ENCODE data around the gene FAM124A.

DNA sequence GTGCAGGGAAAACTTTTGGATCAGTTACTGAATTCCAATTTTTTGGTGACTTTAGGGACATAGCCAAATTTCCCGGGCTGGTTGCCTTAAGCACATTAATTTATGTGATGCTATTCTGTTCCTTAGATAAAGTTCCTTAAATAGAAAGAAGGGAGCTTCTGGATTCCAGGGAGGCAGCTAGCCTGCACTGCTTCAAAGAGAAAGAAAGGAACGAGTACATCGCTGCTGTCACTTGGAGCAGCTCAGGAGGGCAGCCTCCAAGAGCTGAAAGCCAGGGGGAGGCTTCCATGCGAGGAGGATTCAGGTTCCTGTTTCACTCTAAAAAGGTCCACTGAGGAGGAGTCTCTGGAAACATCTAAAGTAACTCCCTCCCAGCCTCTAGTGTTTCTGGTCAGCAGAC is 55.7 kb downstream of the FAM124A start:
- TF ChIP-seq, protein P1, sequence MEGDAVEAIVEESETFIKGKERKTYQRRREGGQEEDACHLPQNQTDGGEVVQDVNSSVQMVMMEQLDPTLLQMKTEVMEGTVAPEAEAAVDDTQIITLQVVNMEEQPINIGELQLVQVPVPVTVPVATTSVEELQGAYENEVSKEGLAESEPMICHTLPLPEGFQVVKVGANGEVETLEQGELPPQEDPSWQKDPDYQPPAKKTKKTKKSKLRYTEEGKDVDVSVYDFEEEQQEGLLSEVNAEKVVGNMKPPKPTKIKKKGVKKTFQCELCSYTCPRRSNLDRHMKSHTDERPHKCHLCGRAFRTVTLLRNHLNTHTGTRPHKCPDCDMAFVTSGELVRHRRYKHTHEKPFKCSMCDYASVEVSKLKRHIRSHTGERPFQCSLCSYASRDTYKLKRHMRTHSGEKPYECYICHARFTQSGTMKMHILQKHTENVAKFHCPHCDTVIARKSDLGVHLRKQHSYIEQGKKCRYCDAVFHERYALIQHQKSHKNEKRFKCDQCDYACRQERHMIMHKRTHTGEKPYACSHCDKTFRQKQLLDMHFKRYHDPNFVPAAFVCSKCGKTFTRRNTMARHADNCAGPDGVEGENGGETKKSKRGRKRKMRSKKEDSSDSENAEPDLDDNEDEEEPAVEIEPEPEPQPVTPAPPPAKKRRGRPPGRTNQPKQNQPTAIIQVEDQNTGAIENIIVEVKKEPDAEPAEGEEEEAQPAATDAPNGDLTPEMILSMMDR (IDR thresholded peaks at IDR 0.05), result no peak
- TF ChIP-seq POLR2A (IDR thresholded peaks at IDR 0.05), result no peak
